Measurements from ENCODE around the gene SDC4. TPM values are rescaled to one million over a fixed set of nuclear protein-coding genes. Genes with fewer than 3 reads are reported as not detected.

Gene SDC4
- polyA plus RNA-seq, 1 of the 3 experiments (the other 2 are of a cell fraction), result 131 TPM

DNA sequence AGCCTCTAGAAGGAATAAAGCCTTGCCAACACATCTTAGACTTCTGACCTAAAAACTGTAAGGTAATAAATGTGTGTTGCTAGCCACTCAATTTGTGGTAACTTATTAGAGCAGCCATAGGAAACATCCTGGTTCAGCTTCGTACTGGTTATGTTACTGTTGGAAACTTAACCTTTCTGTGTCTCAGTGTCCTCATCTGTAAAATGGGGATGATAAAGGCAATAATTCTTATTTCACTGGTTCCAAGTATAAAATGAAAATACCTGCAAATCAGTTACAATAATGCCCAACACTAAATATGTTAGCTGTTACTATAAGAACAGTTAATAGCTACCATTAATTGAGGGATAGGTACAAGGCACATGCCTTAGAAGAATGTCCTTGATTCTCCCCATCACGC, 55.9 kb downstream of the SDC4 start:
- no peak overlapping the region for H3K4me3 ChIP-seq (ENCODE audit: low read depth in 2 of 2, low read length in 1 of 2)
- DNase-seq, result no peak
- peaks cover 4% of the 10 kb centered on the region; the same call in 1 of the 2 replicates for H3K27me3 ChIP-seq (ENCODE audit: insufficient read depth)
- no peaks in the 10 kb centered on the region for H3K79me2 ChIP-seq (ENCODE audit: insufficient read depth)
- WGBS (ENCODE audit: low lambda C conversion rate), result 84% methylated on average over 2 of the region's 2 CpGs
- H4K20me1 ChIP-seq (ENCODE audit: insufficient read depth), result no peaks in the 10 kb centered on the region
- H3K9ac ChIP-seq, result no peak overlapping the region
- H3K9me3 ChIP-seq, result no peaks in the 10 kb centered on the region
- no peak overlapping the region for H3K27ac ChIP-seq (ENCODE audit: low read depth in 2 of 2, low read length in 1 of 2)
- H3K4me2 ChIP-seq, result no peak overlapping the region
- H3K36me3 ChIP-seq (replicated peaks in 1 of 2; ENCODE audit: control insufficient read depth in 1 of 2, insufficient read depth in 2 of 2, low read length in 1 of 2), result no peaks in the 10 kb centered on the region
- ChIA-PET CTCF (interaction anchor here (0.9 to 7.9 kb wide), 25 partner anchors 9 to 479 kb away, joined by 3 to 113 read pairs (median 12); partner anchors contain the start of genes KCNS1, MATN4 and RBPJL), POLR2A (no interaction called here)
- no peaks in the 10 kb centered on the region for H3K9me2 ChIP-seq
- H2AFZ ChIP-seq (ENCODE audit: low read depth), result no peak overlapping the region
- TF ChIP-seq TEAD4 (IDR thresholded peaks at IDR 0.05; ENCODE audit: borderline replicate concordance, insufficient read depth) (no peak), CHD2 (IDR thresholded peaks at IDR 0.05; ENCODE audit: low read length, partially characterized antibody) (no peak), POLR2AphosphoS5 (IDR thresholded peaks at IDR 0.05; ENCODE audit: low read depth, low read length) (no peak), TCF12 (IDR thresholded peaks at IDR 0.05) (no peak), JUND (IDR thresholded peaks at IDR 0.05) (no peak), FOXJ3 (CRISPR knock-in tag; IDR thresholded peaks at IDR 0.05) (no peak), EZH2phosphoT487 (IDR thresholded peaks at IDR 0.05; ENCODE audit: borderline replicate concordance, low read depth) (no peak), ELF1 (IDR thresholded peaks at IDR 0.05) (no peak), MXI1 (IDR thresholded peaks at IDR 0.05; ENCODE audit: low read depth, low read length) (no peak), NRF1 (IDR thresholded peaks at IDR 0.05; ENCODE audit: low read depth, low read length) (no peak), GABPA (IDR thresholded peaks at IDR 0.05; ENCODE audit: low read depth) (no peak)
- TF ChIP-seq, protein P1, sequence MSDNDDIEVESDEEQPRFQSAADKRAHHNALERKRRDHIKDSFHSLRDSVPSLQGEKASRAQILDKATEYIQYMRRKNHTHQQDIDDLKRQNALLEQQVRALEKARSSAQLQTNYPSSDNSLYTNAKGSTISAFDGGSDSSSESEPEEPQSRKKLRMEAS (IDR thresholded peaks at IDR 0.05; ENCODE audit: low read depth), result no peak
- TF ChIP-seq, protein P2, sequence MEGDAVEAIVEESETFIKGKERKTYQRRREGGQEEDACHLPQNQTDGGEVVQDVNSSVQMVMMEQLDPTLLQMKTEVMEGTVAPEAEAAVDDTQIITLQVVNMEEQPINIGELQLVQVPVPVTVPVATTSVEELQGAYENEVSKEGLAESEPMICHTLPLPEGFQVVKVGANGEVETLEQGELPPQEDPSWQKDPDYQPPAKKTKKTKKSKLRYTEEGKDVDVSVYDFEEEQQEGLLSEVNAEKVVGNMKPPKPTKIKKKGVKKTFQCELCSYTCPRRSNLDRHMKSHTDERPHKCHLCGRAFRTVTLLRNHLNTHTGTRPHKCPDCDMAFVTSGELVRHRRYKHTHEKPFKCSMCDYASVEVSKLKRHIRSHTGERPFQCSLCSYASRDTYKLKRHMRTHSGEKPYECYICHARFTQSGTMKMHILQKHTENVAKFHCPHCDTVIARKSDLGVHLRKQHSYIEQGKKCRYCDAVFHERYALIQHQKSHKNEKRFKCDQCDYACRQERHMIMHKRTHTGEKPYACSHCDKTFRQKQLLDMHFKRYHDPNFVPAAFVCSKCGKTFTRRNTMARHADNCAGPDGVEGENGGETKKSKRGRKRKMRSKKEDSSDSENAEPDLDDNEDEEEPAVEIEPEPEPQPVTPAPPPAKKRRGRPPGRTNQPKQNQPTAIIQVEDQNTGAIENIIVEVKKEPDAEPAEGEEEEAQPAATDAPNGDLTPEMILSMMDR (IDR thresholded peaks at IDR 0.05), result no peak
- TF ChIP-seq, protein P3, sequence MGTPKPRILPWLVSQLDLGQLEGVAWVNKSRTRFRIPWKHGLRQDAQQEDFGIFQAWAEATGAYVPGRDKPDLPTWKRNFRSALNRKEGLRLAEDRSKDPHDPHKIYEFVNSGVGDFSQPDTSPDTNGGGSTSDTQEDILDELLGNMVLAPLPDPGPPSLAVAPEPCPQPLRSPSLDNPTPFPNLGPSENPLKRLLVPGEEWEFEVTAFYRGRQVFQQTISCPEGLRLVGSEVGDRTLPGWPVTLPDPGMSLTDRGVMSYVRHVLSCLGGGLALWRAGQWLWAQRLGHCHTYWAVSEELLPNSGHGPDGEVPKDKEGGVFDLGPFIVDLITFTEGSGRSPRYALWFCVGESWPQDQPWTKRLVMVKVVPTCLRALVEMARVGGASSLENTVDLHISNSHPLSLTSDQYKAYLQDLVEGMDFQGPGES (IDR thresholded peaks at IDR 0.05; ENCODE audit: low read depth, low read length), result no peak
- TF ChIP-seq, protein P4, sequence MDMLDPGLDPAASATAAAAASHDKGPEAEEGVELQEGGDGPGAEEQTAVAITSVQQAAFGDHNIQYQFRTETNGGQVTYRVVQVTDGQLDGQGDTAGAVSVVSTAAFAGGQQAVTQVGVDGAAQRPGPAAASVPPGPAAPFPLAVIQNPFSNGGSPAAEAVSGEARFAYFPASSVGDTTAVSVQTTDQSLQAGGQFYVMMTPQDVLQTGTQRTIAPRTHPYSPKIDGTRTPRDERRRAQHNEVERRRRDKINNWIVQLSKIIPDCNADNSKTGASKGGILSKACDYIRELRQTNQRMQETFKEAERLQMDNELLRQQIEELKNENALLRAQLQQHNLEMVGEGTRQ (IDR thresholded peaks at IDR 0.05; ENCODE audit: borderline replicate concordance, low read depth, low read length), result no peak
- peaks cover 0 to 3% of the 10 kb centered on the region in 2 experiments; a peak in 1 of 4 replicates for H3K4me1 ChIP-seq (ENCODE audit: control insufficient read depth in 1 of 2, insufficient read depth in 2 of 2, low read depth in 1 of 2, low read length in 1 of 2)
- peaks cover 4% of the 10 kb centered on the region for H3F3A ChIP-seq (replicated peaks; ENCODE audit: insufficient read depth)
